ENCODE data around the gene OTOR.

OTOR gene, protein sequence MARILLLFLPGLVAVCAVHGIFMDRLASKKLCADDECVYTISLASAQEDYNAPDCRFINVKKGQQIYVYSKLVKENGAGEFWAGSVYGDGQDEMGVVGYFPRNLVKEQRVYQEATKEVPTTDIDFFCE
- total RNA-seq: 0 to 0.55 (median 0) reads per million in 17 experiments

DNA sequence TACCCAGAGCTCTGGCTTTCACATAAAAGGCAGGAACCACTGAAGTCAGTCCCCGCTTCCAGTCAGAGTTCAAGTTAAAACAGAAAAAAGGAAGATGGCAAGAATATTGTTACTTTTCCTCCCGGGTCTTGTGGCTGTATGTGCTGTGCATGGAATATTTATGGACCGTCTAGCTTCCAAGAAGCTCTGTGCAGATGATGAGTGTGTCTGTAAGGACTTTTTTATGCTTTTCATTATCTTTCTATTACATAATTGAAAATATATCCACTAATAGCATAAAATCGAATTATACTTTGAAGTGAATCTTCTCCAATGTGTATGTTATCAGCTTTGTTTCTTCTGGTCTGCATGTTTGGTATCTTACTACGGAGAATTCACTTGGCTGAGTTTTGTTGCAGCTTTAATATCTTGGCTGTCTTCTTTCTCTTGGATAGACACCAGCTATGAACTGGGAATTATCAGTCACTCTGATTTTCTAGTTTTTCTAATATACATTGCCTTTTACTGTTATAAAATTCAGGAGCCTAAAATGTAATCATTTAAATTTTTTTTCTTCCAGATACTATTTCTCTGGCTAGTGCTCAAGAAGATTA, at the start of gene OTOR:
Gene OTOR, plus strand, starts transcription at position 51 of the 593 bp plus-strand sequence. Its CDS starts 44 bp downstream, at position 95.
- no peak for DNase-seq

DNA sequence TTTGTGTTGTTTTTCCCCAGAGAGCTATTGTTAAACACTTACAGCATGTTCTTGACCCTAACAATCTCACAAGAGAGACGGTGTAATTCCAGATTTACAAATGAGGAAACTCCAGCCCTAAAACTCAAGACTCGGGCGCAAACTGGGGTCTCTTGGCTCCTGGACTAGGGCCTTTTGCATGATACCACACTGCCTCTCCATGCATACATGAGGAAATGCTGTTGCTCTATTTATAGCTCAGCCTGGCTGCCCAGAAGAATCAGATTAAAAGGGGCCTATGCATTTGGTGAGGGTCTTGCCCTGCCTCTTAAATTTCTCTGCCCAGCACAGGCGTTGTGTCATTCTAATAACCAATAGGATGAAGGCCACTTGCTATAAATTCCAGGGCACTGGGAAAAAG, 48.9 kb upstream of the OTOR start:
- DNase-seq: no peak

DNA sequence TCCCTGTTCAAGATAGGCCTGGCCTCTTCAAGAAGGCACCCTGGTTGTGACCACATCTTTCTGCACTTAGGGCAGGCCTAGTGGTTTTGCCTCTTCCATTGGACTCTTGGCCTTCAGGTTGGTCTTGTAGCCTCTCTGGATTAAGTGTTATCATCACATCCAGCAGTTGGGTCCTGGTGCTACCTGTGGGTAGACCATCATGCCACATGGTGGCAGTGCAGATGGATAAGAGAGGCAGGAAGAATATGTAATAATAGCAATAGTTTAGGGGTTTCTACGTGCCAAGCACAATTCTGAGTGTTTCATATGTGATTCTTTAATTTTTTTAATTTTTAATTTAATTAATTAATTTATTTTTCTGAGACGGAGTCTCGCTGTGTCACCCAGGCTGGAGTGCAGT, 46.9 kb upstream of the OTOR start:
- peak in 3 of 4 experiments; percentile 11 to 19 (median 16) for DNase-seq

DNA sequence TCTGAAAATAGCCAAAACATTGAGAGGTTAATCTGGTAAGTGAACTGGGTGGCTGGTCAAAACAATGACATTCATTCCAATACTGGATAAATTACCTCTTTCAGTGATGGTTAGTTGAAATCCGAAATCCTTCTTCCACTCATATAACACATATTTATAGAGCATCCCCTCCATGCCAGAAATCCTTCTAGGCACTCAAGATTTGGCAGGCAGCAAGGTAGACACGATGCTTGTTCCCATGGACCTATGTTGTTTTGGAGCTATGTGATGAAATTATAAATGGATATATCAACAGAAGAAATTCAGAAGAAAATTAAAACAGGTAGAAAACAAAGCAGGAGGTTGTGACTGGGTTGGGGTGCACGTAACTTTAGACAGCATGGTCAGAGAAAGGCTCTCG, 44.6 kb upstream of the OTOR start:
- DNase-seq: no peak

DNA sequence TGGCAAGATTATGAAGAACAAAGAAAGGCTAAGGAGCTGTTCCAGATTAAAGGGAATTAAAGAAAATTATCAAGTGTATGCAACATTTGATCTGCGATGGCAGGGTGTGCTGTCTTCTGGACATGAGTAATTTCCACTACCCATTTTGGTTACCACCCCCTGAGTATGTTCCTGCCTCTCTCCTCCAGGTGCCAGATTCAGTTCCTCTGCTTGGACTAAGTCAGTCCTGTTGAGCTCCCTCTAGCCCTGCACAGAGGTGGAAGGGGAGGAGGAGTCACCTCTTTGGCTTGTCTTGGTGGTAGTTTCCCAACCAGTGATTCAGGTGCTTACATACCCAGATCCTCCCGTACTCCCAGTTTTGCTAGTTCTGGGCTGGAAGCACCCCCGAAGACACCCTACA, 40.5 kb upstream of the OTOR start:
- DNase-seq: no peak

DNA sequence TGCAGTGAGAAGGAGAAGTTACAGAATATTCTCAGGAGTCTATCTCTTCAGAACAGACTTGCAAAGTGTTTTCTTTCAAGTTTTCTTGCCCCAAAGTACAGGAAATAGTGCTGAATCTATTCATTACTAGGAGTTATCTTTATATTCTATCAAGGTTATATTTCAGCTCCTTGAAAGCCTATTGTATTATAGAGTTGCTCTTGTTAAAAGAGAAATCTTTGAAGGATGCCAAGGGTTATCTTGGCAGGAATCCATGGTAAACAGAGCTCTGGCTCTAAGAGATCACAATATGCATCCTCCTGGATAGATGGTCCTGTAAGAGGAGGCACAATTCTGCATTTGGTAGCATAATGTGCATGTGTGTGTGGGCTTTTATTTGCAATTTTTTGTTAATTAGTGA, 39.6 kb upstream of the OTOR start:
- no peak for DNase-seq

DNA sequence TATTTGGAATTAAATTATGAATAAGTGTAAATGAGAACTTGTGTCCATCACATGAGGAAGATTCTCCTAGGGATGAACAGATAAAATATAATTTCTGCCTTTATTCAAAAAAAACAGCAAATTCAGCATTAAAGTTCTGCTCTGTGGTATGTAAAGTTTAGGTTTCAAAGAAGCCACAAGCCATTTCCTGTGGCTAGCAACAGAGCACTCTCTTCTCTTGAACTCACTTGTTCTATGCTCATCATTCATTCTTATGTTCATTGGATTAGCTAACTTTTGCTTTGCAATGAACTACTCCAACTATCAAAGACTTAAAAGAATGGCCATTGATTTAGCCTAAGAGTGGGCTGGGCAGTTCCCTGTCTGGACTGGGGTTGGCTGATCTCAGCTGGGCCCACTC, 39.1 kb upstream of the OTOR start:
- DNase-seq: no peak

DNA sequence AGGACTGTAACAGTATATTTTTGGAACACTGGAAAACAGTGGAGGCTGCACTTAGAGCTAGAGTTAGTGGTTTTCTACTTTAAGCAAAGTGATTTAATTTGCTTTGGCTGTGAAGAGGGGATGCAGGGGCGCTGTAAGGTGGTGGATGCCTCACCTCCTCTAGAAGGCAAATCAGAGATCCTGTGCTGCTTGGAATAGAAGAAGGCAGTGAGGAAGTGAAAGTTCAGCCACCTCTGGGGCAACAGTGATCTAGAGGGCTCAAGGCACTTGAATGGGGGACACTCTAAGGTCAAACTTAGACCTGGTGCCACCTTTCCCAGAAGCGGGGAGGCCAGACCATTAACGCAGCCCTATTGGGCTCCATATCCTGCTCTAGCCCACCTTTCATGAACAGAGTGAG, 37.4 kb upstream of the OTOR start:
- DNase-seq: no peak

DNA sequence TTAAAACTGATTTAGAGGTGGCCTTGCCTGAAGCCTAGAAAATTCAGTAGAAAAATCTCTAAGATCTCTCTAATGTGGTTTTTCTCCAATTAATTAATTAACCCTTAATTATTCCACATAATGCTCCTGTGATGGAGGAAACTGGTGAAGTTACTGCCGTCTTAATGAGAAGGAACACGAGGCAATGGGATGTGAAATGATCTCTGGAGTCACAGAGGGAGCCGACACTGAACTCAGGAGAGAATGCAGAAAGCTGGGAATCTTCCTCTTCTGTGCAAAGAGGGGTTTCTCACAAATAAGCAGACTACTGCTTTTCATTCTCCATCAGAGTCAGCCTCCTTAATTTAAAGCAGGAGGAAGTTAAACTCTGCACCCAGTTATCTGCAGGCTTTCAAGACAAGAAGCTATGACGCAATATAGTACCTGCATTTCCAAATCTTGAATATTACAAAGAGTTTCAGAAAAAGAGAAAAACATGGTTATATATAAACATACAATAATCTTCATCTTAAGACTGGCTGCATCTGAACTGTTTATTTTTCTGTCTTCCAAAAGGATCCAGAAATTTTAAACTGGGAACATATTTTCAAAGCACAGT, 36.4 kb upstream of the OTOR start:
- peak in 3 of 4 experiments; percentile 13 to 43 (median 36) for DNase-seq

DNA sequence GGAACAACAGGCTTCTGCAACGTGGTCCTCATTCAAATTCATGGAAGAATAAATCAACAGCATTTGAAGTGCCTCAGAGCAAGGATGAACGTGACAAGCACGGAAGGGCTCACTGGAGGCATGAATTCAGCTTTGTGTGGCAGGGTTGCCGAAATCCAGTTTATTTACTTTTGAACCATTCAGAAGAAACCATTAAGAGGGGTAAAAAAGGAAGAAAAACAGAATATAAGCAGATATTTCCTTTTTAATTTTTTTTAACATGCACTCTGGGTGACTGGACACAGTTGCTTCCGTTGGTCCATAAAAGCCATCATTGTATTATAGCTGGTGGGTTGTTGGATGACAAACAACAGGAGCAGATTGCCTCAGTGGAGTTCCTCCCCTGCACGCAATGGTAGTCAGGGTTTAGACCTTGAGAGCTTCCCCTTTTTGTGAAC, 35.6 kb upstream of the OTOR start:
- DNase-seq: peak in 3 of 4 experiments; percentile 29 to 52 (median 48)

DNA sequence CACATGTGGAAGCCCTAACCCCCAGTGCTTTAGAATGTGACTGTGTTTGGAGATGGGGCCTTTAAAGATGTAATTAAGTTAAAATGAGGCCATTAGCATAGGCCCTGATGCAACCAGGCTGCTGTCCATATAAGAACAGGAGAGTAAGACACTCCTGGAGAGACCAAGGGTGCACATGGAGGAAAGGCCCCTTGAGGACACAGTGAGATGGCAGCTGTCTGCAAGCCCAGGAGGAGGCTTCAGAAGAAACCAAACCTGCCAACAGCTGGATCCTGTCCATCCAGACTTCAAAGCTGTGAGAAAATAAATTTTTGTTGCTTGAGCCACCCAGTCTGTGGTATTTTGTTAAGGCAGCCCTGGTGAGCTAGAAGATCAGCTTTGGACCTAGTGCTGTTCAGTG, 35.1 kb upstream of the OTOR start:
- no peak for DNase-seq

DNA sequence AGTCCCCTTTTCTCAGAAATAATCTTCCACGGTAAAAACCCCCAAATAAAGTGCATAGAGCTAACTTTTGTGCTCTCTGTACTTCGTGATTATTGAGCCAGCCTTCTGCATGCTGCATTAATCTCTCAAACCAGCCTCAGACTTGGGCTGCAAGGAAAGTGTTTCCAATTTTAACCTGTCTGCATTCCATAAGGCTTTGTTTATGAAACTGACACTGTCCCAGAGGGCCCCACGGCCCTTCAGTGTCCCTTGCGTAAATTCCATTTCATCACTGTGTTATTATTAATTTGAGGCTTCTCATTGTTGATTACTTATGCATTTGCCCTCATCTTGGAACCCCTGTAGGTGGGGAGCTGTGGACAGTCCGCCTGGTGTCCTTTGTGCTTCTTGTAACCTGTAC, 33.9 kb upstream of the OTOR start:
- no peak for DNase-seq

DNA sequence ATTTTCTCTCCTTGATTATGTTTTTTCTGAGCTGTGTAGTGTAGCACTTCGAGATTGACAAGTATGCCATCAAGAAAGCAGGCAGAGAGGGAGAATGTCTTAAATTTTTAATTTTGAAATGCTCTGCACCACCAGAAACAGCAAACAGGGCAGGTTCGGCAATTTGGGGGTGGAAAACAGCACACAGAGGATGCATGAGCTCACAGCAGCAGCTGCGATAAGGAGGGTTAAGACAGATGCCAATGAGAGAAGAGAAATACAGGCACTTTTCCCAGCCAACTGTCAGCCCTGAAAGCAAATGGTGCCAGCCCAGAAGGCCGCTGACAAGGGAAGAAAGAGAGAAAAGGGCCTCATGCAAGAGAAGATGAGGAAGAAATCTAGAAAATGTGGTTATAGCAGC, 33.4 kb upstream of the OTOR start:
- no peak for DNase-seq

DNA sequence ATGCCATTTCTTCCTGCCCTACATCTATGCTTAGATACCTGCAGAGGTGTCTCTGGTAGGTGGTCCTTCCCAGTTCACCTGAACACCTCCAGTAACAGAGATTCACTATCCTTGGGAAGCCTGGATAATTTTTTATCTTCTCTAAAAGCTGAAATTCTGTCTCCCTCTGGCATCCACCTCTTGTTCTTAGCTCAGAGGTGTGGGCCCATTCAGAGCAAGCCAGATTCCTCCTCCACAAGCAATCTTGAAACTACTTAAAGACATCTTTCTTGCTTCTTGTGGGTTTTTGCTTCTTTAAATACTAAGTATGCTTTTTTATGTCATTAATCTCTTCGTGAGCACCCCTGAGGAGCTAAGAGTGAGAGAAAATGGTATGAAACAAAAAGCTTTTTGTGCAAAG, 28.7 kb upstream of the OTOR start:
- no peak for DNase-seq

DNA sequence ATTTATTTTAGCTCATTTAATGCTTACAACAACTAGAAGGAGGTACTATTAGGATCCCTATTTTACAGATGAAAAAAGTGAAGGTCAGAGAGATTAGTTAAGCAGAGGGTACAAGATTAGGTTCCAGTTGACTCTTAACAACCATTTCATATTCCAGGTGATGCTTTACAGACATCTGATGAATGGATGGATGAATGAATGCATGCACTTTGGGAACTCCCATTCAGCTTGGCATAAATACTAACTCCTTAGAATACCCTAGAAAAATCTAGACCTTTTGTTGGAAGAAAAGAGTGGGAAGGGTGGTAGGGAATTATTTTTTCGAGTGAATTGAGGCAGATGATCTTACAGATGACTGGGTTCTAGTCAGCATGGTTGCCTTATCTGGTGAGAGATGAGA, 19.1 kb upstream of the OTOR start:
- DNase-seq: no peak

DNA sequence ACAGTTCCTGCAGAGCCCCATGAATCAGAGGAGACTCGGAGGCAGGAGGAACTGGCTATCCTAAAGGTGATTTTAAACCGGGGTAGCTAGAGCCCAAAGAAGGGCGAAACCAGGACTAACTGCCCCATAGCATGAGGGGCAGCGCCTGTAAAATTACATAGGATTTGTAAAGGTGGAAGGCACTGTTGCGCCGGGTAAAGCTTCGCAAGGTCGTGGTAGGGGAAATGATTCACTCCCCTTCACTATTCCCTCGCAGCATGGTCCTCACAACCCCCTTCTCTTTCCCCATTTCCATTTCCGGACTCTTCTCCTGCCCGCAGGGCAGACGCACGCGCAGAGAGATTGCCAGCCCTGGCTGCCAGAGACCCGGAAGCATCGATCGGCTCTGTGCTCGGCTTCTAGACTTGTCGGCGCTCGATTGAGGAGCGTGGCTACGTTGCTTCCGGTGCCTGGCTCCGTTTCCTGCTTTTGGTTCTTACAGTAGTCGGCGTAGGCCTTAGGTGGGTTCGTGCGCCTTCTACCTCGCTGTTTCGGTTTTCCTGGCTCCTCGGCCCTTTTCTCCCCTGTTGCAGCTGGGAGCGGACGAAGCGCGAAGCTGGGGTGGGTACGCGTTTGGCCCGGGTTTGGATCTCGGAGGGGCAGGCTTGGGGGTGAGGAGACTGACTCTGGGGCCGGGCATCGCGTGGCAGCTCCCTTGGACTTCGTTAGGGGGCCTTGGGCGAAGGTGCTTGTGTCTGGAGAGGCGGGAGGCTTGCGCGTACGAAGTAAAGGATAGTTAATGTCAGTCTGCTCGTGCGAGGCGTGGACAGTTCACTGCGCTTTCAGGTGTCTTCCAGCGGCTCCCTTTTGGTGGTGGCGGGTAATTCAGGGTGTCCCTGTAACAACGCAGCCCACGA, 18.3 kb upstream of the OTOR start, which contains the start of gene SNRPB2:
Gene SNRPB2, plus strand, starts transcription at position 462 of the 896 bp plus-strand sequence. CDS start 1,677 bp downstream, outside the sequence.
- DNase-seq: peak; percentile 95 to 98 (median 97)

DNA sequence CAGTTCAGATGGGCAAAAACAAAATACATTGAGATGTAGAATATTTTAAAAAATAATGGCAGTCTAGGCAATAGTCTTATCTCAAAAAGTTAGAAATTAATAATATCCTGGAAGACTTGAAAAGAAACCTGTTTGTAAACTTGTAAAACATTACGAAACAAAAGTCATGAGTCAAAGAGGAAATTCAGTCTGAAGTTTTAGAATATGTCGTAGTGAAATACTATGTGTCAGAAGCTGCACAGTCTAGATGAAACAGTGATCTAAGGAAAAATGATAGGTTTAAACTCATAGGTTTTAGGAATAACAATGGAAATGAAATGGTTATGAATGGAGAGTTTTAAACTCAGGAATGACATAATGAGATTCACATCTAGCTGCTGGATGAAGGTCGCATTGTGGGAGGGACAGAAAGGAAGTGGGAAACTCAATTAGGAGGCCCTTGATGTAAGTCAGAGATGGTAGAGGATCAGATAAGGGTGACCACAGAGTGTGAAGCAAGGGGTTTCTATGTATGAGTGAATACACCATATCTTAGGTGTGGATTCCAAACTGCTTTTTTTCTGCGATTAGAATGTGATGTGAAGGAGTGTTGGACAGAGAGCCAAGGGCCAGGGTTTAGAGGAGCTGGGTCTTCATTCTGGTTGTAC, 15.5 kb upstream of the OTOR start:
- peak in 2 of 4 experiments; percentile 29 to 34 for DNase-seq

DNA sequence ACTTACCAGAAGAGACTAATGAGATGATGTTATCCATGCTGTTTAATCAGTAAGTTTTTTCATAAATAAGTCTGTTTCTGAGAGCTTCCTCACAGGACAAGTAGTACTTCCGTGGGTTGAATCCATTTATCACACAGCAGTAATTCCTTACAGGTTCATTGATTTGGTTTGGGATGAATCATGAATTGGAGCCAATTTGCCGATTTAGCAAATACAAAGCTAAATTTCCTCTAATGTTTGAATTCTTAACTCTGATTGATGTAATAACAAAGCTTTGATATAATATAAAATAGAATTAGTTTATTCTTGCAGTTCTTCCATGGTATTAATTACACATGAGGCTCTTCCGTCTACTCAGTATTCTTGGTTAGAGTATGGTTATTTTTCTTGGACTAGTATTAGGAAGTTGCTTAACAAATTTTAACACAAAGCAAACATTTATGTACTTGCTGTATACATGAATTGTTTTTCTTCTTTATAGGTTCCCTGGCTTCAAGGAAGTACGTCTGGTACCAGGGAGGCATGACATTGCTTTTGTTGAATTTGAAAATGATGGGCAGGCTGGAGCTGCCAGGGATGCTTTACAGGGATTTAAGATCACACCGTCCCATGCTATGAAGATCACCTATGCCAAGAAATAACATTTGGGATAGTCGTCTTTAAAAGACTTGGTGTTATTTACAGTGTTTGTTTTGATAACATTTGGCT, 7.6 kb upstream of the OTOR start:
- no peak for DNase-seq

DNA sequence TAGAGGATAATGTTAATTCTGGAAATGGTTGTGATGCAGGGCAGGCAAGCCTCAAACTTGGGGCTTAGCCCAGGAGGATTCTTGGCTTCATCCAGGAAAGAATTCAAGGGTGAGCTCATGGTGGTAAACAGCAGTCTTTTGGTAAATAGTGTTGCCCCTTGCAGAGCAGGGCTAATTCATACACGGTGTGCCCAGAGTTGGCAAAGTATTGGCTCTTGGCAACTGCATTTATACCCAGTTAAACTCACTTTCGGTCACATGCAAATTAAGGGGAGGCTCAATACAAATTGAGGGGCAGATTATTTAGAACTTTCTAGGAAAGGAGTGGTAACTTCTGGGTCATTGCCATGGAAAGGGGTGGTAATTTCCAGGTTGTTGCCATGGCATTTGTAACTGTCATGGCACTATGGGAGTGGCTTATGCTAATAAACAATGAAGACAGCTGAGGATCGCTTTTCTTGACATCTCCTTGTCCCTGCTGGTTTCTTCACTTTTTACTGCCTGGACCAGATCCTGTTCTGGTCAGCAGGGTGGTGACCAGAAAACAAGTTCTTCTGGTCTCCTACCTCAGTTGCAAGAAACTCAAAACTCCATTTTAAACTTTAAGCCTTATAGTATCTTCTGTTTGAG, 3.9 kb upstream of the OTOR start:
- no peak for DNase-seq

DNA sequence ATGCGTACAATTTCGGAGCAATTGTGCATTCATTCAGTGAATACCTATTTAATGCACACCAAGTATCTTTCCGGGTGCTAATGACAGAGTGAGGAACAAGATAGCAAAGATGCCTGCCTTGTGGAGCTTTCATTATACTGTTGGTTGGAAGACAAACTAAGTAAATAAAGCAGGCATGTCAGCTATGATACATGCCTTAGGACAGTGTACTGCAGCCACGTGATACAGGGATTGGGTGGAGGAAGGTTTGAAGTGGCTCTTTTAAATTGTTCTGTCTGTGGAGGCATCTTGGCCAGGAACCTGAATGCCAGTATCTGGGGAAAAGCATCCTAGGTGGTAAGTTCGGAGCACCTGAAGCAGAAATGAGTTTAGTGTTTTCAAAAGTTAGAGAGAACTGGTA, 3.0 kb upstream of the OTOR start:
- DNase-seq: no peak

DNA sequence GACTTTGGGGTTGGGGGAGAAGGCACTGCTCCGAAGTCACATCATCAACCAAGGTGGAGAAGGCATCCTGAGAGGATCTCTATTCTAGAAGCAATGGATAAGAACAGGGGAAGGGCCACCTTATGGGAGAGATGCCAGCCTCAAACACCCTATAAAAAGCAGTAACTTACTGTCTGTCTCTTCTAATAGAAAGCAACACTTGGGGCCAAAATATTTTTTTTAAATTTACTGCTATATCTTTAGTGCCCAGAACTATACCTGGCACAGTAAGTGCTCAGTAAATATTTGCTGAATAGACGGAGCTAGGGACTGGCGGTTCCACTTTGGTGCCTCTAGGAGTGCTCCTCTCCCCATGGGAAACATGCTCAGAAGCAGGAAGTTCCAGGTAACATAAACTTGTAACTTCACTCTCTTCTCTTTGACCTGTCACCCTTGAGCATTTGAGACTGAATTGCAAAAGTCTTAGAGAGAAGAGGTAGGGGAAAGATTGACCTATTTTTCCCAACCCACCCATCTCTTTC, 807 bp upstream of the OTOR start:
- DNase-seq: no peak

All from suppressor macrophage (primary cell).